ENCODE measurements around the gene RUNDC3A. TPM values are rescaled to one million over a fixed set of nuclear protein-coding genes. Genes with fewer than 3 reads are reported as not detected.

Gene RUNDC3A
- total and polyA plus RNA-seq, 2 of the 13 experiments (the other 11 are each of a cell fraction or from before 2014, with no cell fraction given): 0.25 TPM; not detected in 1

- TF ChIP-seq ZNF616 (CRISPR knock-in tag; IDR thresholded peaks at IDR 0.05; ENCODE audit: low read depth) (no peak), ZNF619 (CRISPR knock-in tag; IDR thresholded peaks at IDR 0.05) (no peak), ZBTB1 (CRISPR knock-in tag; IDR thresholded peaks at IDR 0.05; ENCODE audit: borderline replicate concordance) (no peak), PRDM4 (CRISPR knock-in tag; IDR thresholded peaks at IDR 0.05; ENCODE audit: borderline replicate concordance) (no peak), CHCHD3 (CRISPR knock-in tag; IDR thresholded peaks at IDR 0.05) (no peak), ZNF577 (CRISPR knock-in tag; IDR thresholded peaks at IDR 0.05; ENCODE audit: borderline replicate concordance, low read depth) (no peak), ZNF296 (CRISPR knock-in tag; conservative IDR thresholded peaks at IDR 0.05) (no peak), PPARG (CRISPR knock-in tag; conservative IDR thresholded peaks at IDR 0.05) (no peak), STAG1 (CRISPR knock-in tag; IDR thresholded peaks at IDR 0.05) (peak; percentile 89), U2AF1 (optimal IDR thresholded peaks at IDR 0.05; ENCODE audit: low read depth, low read length) (no peak), KLF16 (CRISPR knock-in tag; IDR thresholded peaks at IDR 0.05) (no peak), ZNF282 (IDR thresholded peaks at IDR 0.05; ENCODE audit: partially characterized antibody) (no peak), DDIT3 (CRISPR knock-in tag; IDR thresholded peaks at IDR 0.05) (no peak), ZNF672 (CRISPR knock-in tag; IDR thresholded peaks at IDR 0.05) (no peak), HOXA7 (CRISPR knock-in tag; IDR thresholded peaks at IDR 0.05) (no peak), MLLT10 (CRISPR knock-in tag; IDR thresholded peaks at IDR 0.05) (no peak), ZNF572 (CRISPR knock-in tag; IDR thresholded peaks at IDR 0.05) (no peak), HHEX (CRISPR knock-in tag; IDR thresholded peaks at IDR 0.05) (no peak), KLF11 (CRISPR knock-in tag; IDR thresholded peaks at IDR 0.05) (no peak), MIXL1 (CRISPR knock-in tag; IDR thresholded peaks at IDR 0.05) (no peak), SRY (CRISPR knock-in tag; IDR thresholded peaks at IDR 0.05) (no peak), RFX1 (IDR thresholded peaks at IDR 0.05) (no peak), KLF6 (CRISPR knock-in tag; IDR thresholded peaks at IDR 0.05) (no peak), RAD21 (CRISPR knock-in tag; IDR thresholded peaks at IDR 0.05) (peak; percentile 91), HOXA3 (CRISPR knock-in tag; IDR thresholded peaks at IDR 0.05) (peak; percentile 33; the same call in 1 of the 2 replicates), ZFP62 (CRISPR knock-in tag; IDR thresholded peaks at IDR 0.05) (no peak), ZFP82 (CRISPR knock-in tag; IDR thresholded peaks at IDR 0.05; ENCODE audit: borderline replicate concordance) (no peak), ATF1 (CRISPR knock-in tag; IDR thresholded peaks at IDR 0.05) (no peak), ATF7 (IDR thresholded peaks at IDR 0.05) (no peak), ATF7 (CRISPR knock-in tag; IDR thresholded peaks at IDR 0.05) (no peak), ARHGAP35 (CRISPR knock-in tag; IDR thresholded peaks at IDR 0.05; ENCODE audit: borderline replicate concordance) (no peak; the same call in 1 of the 2 replicates), TOE1 (CRISPR knock-in tag; IDR thresholded peaks at IDR 0.05) (no peak), ZNF484 (CRISPR knock-in tag; IDR thresholded peaks at IDR 0.05; ENCODE audit: borderline replicate concordance, low read depth) (no peak)
Observed at GRCh38 chr17:44350733-44351226, 42.4 kb downstream of the RUNDC3A start (continued).
